HFFc6 (cell line): Measurements from ENCODE around the gene EMX1. TPM values are rescaled to one million over a fixed set of nuclear protein-coding genes. Genes with fewer than 3 reads are reported as not detected.

ENCODE experiments used
- DNase-seq: peaks from one replicate; pipeline ENCODE4 v3.0.0-alpha.2; 2018
- H3K27ac Mint-ChIP-seq: 2 replicates; pipeline ENCODE4 v1.8.0; 2020; ENCODE audit warnings: mild to moderate bottlenecking, mixed read lengths
- H3K27me3 Mint-ChIP-seq: 2 replicates; pipeline ENCODE4 v1.8.0; 2021; ENCODE audit warnings: mild to moderate bottlenecking, moderate library complexity, mixed read lengths; ENCODE audit not compliant: insufficient read depth
- H3K36me3 Mint-ChIP-seq: 2 replicates; pipeline ENCODE4 v1.8.0; 2021; ENCODE audit warnings: low read depth, mixed read lengths
- H3K4me1 Mint-ChIP-seq: 2 replicates; pipeline ENCODE4 v1.8.0; 2020; ENCODE audit warnings: low read depth, mixed read lengths
- H3K4me3 Mint-ChIP-seq: 2 replicates; pipeline ENCODE4 v1.8.0; 2020; ENCODE audit warnings: mild to moderate bottlenecking, moderate library complexity, mixed read lengths
- H3K9me3 Mint-ChIP-seq: 2 replicates; pipeline ENCODE4 v1.8.0; 2020; ENCODE audit warnings: mild to moderate bottlenecking, mixed read lengths
- total RNA-seq, 6 experiments: library from RNA; stranded (reverse); fragmentation: NEBNext Ultra II Directional; extraction: Animal tissue kit (Norgen Biotek cat#: 25700); gene quantifications; 2 replicates in 1 of 6; 3 replicates in 5 of 6; pipeline ENCODE4 v1.2.3, GENCODE V29; 2021
- TF ChIP-seq, protein P1 (sequence below): fragments of 200-600 bp; sonication (generic); IDR thresholded peaks from 2 replicates; pipeline ENCODE4 v1.5.0; 2021; ENCODE audit warnings: antibody characterized with exemption, mild to moderate bottlenecking

EMX1 gene
- total RNA-seq, 6 experiments from 2014 or later, result not detected

- Mint-ChIP-seq H3K27ac (no peak overlapping the region), H3K36me3 (no peaks in the 10 kb centered on the region), H3K9me3 (no peaks in the 10 kb centered on the region), H3K4me3 (no peak overlapping the region), H3K4me1 (no peaks in the 10 kb centered on the region), H3K27me3 (peaks cover 5% of the 10 kb centered on the region)
- DNase-seq, result no peak
- TF ChIP-seq, protein P1, sequence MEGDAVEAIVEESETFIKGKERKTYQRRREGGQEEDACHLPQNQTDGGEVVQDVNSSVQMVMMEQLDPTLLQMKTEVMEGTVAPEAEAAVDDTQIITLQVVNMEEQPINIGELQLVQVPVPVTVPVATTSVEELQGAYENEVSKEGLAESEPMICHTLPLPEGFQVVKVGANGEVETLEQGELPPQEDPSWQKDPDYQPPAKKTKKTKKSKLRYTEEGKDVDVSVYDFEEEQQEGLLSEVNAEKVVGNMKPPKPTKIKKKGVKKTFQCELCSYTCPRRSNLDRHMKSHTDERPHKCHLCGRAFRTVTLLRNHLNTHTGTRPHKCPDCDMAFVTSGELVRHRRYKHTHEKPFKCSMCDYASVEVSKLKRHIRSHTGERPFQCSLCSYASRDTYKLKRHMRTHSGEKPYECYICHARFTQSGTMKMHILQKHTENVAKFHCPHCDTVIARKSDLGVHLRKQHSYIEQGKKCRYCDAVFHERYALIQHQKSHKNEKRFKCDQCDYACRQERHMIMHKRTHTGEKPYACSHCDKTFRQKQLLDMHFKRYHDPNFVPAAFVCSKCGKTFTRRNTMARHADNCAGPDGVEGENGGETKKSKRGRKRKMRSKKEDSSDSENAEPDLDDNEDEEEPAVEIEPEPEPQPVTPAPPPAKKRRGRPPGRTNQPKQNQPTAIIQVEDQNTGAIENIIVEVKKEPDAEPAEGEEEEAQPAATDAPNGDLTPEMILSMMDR, result no peak
Observed at GRCh38 chr2:72961853-72962468, 44.6 kb downstream of the EMX1 start.

- Mint-ChIP-seq H3K4me3 (no peak overlapping the region), H3K9me3 (no peaks in the 10 kb centered on the region), H3K4me1 (no peaks in the 10 kb centered on the region), H3K27ac (no peak overlapping the region), H3K36me3 (no peaks in the 10 kb centered on the region), H3K27me3 (peaks cover 5% of the 10 kb centered on the region)
- no peak for DNase-seq
- TF ChIP-seq, protein P1, result no peak
Observed at GRCh38 chr2:72962911-72963310, 45.6 kb downstream of the EMX1 start.

DNA sequence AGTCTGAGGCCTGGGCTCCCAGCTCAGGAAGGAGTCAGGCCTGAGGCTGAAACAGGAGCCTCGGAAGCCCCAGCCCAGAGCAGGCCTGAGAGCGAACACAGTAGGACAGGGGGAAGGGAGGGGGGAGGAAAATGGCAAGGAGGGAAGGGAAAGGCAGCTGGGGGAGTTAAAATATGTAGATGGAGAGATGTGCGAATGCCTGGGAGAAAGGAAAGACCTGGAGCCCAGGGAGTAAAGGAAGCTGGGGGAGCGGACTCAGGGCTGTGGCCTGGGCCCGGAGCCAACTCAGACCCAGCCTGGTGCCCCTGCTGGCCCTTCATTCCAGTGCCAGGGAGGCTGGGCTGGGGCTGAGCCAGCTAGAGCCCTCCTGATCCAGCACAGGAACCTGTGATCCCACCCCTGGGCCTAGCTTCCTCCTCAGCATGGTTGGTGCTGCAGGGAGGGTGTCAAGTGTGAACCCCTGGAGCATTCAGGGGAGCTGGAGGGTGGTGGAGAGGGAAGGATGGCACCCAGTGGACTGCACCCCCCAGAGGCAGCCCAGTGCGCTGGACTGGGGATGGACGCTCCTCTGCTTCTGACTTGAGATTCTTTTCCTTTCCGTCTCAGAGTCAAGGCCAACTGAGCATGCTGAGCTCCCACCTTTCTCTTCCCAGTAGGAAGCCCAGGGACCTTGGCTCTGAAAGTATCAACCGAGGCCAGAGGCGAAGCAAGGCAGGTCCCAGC is 46.3 kb downstream of the EMX1 start:
- Mint-ChIP-seq H3K27ac (no peak overlapping the region), H3K4me1 (no peaks in the 10 kb centered on the region), H3K27me3 (peaks cover 5% of the 10 kb centered on the region), H3K36me3 (no peaks in the 10 kb centered on the region), H3K4me3 (no peak overlapping the region), H3K9me3 (no peaks in the 10 kb centered on the region)
- no peak for DNase-seq
- TF ChIP-seq, protein P1, result no peak

- H3K27me3 Mint-ChIP-seq, result peaks cover 4% of the 10 kb centered on the region
- no peaks in the 10 kb centered on the region for H3K4me1 Mint-ChIP-seq
- TF ChIP-seq, protein P1, result no peak
- no peaks in the 10 kb centered on the region for H3K36me3 Mint-ChIP-seq
- no peak overlapping the region for H3K27ac Mint-ChIP-seq
- no peaks in the 10 kb centered on the region for H3K9me3 Mint-ChIP-seq
- DNase-seq, result no peak
- no peak overlapping the region for H3K4me3 Mint-ChIP-seq
Observed at GRCh38 chr2:72964146-72964525, 46.8 kb downstream of the EMX1 start.

- Mint-ChIP-seq H3K36me3 (no peaks in the 10 kb centered on the region), H3K27ac (no peak overlapping the region), H3K27me3 (peaks cover 1% of the 10 kb centered on the region), H3K9me3 (no peaks in the 10 kb centered on the region), H3K4me3 (no peak overlapping the region), H3K4me1 (no peaks in the 10 kb centered on the region)
- DNase-seq, result no peak
- TF ChIP-seq, protein P1, result no peak
Observed at GRCh38 chr2:72965016-72965415, 47.7 kb downstream of the EMX1 start.
